CD4-positive, alpha-beta T cell treated with Interferon gamma for 1 hour (primary cell): ENCODE measurements around the gene AGMO.
"Not testable (repeated sequence)": the region's sequence is repeated elsewhere in the genome, so short reads cannot be mapped to it uniquely, and the experiment has no call there.

Experiments
- DNase-seq: peaks from one replicate; pipeline ENCODE4 v3.0.0-alpha.2; 2020

The AGMO gene

GRCh38 chr7:15558756-15559155, 3.1 kb downstream of the AGMO start:
- no peak for DNase-seq

DNA sequence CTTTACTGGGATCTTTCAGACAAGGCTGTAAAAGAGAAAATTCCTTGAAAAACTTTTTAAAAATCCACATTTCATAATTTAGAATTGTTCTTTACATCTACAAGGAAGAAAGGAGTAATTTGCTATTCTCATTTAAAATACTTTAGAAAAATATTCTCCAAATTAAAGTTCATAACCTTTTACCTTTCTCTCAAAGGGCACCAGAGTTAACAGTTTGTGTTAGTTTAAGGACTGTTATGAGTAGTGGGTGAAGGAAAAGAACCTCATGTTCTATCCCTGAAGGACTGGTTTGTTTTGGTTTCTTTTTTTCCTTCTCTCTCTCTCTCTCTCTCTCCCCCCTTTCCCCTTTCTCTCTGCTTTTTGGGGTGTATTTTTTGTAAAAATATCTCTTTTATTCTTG, 4.1 kb downstream of the AGMO start:
- DNase-seq, result no peak

- no peak for DNase-seq
These were observed 4.6 kb downstream of the AGMO start for GRCh38 chr7:15557186-15557585.

DNA sequence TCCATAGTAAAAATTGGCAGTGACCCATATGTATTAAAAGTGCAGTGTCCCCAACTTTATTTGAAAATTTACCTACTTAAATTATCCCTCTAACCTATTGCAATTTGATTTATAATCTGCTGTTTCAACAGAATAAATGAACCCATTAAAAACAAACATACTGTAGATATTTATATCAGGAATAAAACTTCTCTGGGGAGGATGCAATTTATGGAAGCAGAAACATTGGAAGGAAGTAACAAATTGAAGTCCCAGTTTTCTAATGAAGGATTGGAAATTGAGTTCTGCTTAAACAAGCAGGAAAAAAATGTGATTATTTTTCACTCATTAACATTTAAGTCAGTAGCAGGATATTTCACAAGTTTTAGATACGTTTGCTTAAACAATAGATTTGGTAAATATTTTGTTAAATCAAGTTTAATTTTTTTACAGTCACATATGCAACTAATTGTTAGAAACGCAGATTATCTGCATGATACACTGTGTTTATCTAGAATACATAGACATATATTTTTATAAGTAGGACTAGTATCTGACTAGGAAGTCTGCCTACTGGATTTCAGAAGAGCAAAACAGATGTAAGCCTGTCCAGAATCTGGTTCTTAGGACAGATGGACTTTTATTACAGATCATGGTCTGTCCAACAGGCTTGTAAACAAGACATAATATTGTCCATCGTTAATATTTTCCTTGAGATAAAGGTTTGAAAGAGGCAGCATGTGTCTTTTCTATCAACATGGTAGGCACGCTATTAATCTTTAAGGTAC, 5.3 kb downstream of the AGMO start:
- DNase-seq, result no peak

DNA sequence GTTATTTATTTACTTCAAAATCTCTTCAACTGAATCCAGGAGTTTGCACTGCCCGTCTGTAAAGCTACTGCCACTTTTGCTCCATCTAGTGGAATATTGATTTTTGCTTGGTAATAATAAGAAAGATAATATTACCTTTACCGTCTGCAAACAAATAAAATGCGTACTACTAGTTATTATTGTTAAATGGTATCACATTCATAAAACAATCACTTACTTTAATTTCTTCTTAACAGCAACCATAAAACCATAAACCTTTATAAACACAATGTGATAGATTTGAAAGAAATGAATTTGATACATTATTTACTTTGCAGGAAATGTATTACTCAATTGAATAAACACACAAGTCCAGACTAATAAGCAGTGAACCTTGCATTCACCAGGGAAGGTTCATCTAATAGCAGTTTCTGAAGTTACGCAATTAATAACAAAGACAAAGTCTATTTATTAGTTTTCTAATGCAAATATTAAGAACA, 6.4 kb downstream of the AGMO start:
- no peak for DNase-seq

DNA sequence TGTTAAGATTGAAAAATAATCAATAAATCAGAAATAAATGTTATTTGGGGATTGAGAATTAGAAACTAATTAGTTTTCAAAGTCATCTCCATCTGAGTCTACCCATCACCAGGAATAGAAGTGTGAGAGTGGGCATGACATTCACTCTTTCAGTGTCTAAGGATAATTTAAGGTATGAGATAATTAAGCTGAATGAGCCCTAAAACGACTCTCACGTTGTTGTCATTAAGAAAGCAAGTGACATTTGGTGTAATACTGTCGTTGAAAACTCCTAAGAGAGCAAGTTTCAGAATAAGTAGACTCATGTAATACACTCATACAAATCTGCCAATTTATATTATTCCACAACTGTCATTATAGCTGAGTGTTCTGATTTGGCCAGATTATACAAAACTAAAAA, 7.1 kb downstream of the AGMO start:
- no peak for DNase-seq

DNA sequence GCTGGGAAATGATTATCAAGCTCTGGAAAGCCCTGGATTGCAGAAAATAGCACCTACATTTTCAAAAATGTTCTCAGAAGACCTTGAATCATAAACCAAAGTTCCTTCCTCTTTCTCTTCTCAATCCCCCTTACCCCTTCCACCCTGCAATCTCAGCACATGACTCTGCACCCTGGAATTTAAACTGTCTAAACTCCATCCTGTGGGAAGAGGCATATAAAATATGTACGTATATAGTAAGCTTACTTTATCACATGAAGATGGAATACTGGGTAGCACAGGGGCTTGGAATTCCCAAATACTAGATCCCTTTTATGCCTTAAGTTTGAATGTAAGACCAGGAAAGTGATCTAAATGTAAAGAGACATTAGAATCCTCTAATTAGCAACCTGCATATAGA, 7.7 kb downstream of the AGMO start:
- no peak for DNase-seq

DNA sequence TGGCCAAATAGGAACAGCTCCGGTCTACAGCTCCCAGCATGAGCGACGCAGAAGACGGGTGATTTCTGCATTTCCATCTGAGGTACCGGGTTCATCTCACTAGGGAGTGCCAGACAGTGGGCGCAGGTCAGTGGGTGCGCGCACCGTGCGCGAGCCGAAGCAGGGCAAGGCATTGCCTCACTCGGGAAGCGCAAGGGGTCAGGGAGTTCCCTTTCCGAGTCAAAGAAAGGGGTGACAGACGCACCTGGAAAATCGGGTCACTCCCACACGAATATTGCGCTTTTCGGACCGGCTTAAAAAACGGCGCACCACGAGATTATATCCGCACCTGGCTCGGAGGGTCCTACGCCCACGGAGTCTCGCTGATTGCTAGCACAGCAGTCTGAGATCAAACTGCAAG, 14.5 kb downstream of the AGMO start:
- DNase-seq, result not testable (repeated sequence)

- DNase-seq, result no peak
These were observed 15.5 kb downstream of the AGMO start for GRCh38 chr7:15546272-15546792.

GRCh38 chr7:15544050-15544449, 17.8 kb downstream of the AGMO start:
- no peak for DNase-seq

- DNase-seq, result no peak
These were observed 18.6 kb downstream of the AGMO start for GRCh38 chr7:15543256-15543655.

DNA sequence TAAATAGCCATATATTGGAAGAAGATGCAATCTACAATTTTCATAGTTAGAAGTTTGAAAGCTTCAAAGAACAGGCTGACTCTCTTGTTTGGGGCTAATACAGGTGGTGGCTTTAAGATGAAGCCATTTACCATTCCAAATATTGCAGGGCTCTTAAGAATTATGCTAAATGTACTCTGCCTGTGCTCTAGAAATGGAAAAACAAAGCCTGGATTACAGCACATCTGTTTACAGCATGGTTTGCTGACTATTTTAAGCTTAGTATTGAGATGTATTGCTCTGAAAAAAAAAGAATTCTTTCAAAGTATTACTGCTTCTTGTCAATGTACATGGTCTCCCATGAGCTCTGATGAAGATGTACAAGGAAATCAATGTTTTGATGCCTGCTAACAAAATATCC, 34.2 kb downstream of the AGMO start:
- DNase-seq, result no peak

GRCh38 chr7:15525652-15526263, 36.1 kb downstream of the AGMO start:
- no peak for DNase-seq

- no peak for DNase-seq
These were observed 37.7 kb downstream of the AGMO start for GRCh38 chr7:15524077-15524476.

DNA sequence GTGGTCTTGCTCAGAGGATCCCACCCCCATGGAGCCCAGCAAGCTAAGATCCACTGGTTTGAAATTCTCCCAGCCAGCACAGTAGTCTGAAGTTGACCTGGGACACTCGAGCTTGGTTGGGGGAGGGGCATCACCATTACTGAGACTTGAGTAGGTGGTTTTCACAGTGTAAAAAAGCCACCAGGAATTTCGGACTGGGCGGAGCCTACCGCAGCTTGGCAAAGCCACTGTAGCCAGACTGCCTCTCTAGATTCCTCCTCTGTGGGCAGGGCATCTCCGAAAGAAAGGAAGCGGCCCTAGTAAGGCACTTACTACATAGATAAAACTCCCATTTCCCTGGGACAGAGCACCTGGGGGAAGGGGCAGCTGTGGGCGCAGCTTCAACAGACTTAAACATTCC, 44.0 kb downstream of the AGMO start:
- DNase-seq, result not testable (repeated sequence)

DNA sequence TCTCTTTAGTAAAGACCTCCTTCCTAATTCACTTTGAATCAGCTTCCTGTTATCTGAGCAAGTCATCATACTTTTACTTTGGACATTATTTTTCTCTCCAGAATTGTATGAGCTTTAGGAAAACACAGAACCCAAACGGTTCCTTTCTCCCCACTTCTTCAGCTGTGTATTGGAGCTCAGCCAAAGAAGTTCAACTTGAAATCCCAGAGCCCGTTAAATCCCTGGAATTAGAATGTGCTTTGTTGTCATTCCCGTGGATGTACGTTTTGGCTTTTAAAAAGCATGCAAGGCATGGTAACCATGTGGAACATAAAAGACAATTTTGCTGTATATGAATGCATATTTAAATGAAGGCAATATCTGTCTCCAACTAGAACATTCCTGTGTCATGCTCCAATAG, 46.6 kb downstream of the AGMO start:
- no peak for DNase-seq

- DNase-seq, result no peak
These were observed 53.6 kb downstream of the AGMO start for GRCh38 chr7:15508258-15508657.

- no peak for DNase-seq
These were observed 54.1 kb downstream of the AGMO start for GRCh38 chr7:15507708-15508107.

DNA sequence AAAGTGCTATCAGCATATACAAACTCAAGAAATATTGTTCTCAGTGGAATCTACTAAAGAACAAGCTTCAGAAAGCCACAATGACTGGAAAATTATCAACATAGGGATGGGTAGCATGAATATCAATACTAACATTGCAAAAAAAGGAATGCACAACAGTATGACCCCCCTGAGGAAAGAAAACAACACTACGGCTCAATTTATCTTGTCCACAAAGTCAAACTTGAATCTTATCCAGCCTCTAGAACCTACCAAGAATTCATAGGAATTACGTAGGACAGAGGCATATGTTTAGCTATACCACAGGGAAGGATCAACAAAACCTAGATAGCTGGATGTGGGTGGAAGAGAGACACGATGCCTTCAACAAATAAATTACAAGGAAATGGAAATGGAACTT, 54.6 kb downstream of the AGMO start:
- no peak for DNase-seq

DNA sequence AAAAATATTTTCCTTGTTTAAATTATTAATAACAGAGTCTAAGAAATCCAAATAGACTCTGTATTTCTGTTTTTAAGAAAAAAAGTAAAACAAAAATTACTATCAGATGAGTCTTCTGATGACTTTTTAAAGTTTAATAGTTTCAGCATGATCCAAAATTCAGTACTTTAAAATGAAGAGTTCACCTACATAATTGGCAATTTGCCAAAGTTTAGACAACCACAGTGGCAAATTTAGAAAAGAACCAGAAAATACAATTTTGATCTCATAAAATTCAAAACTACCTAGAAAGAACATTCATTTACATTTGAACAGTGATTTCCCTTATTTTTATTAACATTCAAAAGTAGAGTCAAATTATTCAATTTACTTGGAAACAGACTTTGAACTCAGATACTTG, 56.1 kb downstream of the AGMO start:
- DNase-seq, result no peak

DNA sequence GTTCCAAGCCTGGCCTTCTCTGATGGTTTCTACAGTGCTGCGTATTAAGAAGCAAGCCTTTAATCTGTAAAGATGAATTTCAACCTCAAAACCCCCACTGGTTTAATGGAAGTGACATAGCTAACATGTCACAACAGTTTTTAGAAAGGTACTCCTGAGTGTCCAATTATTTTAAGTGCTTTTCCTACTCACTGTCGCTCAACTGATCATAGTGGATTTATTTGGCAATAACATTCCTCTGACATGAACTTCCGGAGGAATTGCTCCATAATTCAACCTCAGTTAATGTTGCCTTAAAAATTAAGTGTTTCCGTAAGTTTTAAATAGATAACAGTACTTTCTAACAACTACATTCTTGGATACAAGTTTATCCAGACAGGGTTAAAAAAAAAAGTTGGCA, 57.5 kb downstream of the AGMO start:
- DNase-seq, result no peak

GRCh38 chr7:15503603-15504290, 58.1 kb downstream of the AGMO start:
- DNase-seq, result no peak

DNA sequence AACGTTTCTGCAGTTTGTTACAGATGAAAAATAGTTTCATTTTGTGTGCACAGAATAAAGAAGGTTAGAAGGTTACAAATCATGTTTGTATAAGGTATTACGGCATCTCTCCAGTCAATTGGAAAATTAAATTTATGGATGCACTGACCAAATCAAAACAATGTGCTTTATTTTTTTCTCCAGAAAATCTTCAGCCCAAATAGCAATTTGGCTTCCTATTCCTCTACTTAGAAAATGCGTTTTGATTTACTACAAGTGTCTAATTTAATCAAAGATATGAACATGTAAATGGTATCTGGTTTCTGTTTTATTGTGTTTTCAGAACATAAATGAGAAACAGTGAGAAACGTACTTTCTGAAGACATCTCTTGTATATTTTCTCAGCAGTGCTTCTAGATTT, 63.4 kb downstream of the AGMO start:
- no peak for DNase-seq

GRCh38 chr7:15495170-15495569, 66.6 kb downstream of the AGMO start:
- DNase-seq, result no peak
